AG04450 (cell line): ENCODE measurements around the gene GPC4. TPM values are rescaled to one million over a fixed set of nuclear protein-coding genes. Genes with fewer than 3 reads are reported as not detected.

ENCODE experiments used
- CTCF ChIA-PET: fragments of 300-600, 350-600 bp; formaldehyde crosslinking; extraction: SDS; loops from one replicate; lab custom pipeline; 2022; ENCODE audit warnings: antibody characterized with exemption, inconsistent platforms; lab: Charles Lee
- POLR2A ChIA-PET: fragments of 350-600 bp; formaldehyde crosslinking; extraction: SDS; loops from one replicate; lab custom pipeline; 2021; ENCODE audit warnings: antibody characterized with exemption, inconsistent platforms; lab: Yijun Ruan, JAX
- DNase-seq: peaks from one replicate; pipeline ENCODE4 v3.0.0-alpha.2; 2011; ENCODE audit warnings: low read depth, low spot score
- H3K27ac ChIP-seq: one replicate; pipeline ENCODE4 v1.5.1; 2012; ENCODE audit warnings: low read depth, low read length, control low read depth
- H3K27me3 ChIP-seq: one replicate; pipeline ENCODE4 v1.6.0; 2012; ENCODE audit warnings: low read length; ENCODE audit not compliant: control insufficient read depth, insufficient read depth
- H3K4me3 ChIP-seq: 2 replicates; pipeline ENCODE4 v1.5.1; 2011; ENCODE audit warnings: mild to moderate bottlenecking, low read depth, low read length, control low read depth
- H3K9me3 ChIP-seq: 2 replicates; pipeline ENCODE4 v1.5.1; 2012; ENCODE audit warnings: low read length; ENCODE audit not compliant: control insufficient read depth, insufficient read depth
- polyA plus RNA-seq: library from polyadenylated mRNA; depleted of rRNA; stranded (reverse); fragments of >200 nt; gene quantifications from 2 replicates; pipeline ENCODE4 v1.2.3, GENCODE V29; 2011
- TF ChIP-seq, protein P1 (sequence below): IDR thresholded peaks from 2 replicates; pipeline ENCODE4 v1.5.1; 2011; ENCODE audit warnings: low read depth, low read length, control low read depth, inconsistent platforms

Gene GPC4
- polyA plus RNA-seq, 1 experiment = 0.04 TPM

DNA sequence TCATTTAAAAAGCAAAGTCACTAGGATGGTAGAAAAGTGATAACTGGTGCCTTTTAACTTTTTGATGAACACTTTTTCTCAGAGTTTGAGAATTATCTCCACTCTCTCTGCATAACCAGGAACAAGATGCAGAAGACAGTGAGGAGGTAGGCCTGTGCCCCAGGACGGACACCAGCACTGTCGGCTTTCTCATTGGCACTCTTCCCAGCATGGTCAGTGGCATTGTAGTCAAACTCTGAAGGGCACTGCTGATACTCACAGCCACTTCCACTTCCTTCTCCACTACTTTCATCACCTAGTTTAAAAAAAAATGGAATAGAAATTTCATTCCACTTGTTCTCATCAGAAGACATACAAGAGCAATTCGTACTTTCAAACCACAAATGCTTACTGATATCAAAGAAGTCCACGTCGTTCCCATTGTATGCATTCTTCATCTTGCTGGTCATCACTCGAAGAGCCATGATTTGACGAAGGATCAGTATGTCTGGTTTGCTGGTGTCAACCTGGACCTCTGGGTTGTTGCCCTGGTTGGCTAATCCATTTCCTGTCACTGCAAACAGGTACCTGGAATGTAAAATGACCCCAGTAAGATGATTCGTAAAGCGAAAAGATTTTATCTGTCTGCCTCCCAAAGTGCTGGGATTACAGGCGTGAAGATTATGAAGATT, 112.4 kb downstream of the GPC4 start:
- Histone ChIP-seq H3K27me3 (no peaks in the 10 kb centered on the region), H3K27ac (no peak overlapping the region), H3K4me3 (no peak overlapping the region), H3K9me3 (no peaks in the 10 kb centered on the region)
- ChIA-PET POLR2A (no interaction called here), CTCF (no interaction called here)
- TF ChIP-seq, protein P1, sequence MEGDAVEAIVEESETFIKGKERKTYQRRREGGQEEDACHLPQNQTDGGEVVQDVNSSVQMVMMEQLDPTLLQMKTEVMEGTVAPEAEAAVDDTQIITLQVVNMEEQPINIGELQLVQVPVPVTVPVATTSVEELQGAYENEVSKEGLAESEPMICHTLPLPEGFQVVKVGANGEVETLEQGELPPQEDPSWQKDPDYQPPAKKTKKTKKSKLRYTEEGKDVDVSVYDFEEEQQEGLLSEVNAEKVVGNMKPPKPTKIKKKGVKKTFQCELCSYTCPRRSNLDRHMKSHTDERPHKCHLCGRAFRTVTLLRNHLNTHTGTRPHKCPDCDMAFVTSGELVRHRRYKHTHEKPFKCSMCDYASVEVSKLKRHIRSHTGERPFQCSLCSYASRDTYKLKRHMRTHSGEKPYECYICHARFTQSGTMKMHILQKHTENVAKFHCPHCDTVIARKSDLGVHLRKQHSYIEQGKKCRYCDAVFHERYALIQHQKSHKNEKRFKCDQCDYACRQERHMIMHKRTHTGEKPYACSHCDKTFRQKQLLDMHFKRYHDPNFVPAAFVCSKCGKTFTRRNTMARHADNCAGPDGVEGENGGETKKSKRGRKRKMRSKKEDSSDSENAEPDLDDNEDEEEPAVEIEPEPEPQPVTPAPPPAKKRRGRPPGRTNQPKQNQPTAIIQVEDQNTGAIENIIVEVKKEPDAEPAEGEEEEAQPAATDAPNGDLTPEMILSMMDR = no peak
- DNase-seq = no peak

DNA sequence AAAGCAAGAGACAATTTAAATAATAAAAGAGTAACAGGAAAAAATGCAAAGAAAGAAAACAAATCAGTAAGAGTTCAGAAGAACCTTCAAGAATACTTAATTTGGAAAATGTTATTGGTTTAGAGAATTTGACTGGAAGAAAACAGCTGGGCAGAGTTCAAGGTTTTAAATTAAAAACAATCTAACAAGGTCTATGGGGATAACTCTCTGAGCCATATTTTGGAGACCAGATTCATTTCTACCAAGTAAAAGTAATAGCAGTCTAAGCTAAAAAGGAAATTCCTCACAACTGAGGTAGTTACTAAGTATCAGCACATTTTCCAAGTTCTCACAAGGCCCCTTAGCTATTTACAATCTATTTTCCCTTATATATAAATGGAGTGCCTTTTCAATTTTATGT, 114.7 kb downstream of the GPC4 start:
- DNase-seq = no peak
- Histone ChIP-seq H3K9me3 (no peaks in the 10 kb centered on the region), H3K27ac (no peak overlapping the region), H3K27me3 (no peaks in the 10 kb centered on the region), H3K4me3 (no peak overlapping the region)
- TF ChIP-seq, protein P1 = no peak
- ChIA-PET POLR2A (no interaction called here), CTCF (no interaction called here)

DNA sequence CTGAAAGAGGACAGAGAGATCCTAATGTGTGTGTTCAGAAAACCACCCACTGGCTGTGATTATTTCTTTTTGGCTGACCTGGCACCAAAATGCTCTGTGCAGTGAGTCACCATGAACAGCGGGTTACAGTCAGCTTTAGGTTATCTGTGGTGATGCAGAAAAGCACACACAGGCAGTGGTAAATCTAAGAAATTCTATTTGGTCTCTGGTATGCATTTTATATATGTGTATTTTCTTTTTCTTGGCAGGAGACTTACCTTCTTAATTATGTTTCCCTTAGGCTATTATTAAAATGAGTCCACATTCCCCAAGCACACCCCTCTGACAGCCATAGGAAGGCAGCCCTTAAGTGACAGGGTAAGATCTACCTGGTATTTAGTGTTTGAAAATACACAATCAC, 118.0 kb downstream of the GPC4 start:
- CTCF ChIA-PET = interaction anchor here (0.7 kb wide), 1 partner anchor 20 kb away, joined by 6 read pairs; no protein-coding TSS in a partner anchor
- TF ChIP-seq, protein P1 = no peak
- POLR2A ChIA-PET = no interaction called here
- DNase-seq = peak; percentile 21
- Histone ChIP-seq H3K4me3 (no peak overlapping the region), H3K27me3 (no peaks in the 10 kb centered on the region), H3K27ac (no peak overlapping the region), H3K9me3 (no peaks in the 10 kb centered on the region)

DNA sequence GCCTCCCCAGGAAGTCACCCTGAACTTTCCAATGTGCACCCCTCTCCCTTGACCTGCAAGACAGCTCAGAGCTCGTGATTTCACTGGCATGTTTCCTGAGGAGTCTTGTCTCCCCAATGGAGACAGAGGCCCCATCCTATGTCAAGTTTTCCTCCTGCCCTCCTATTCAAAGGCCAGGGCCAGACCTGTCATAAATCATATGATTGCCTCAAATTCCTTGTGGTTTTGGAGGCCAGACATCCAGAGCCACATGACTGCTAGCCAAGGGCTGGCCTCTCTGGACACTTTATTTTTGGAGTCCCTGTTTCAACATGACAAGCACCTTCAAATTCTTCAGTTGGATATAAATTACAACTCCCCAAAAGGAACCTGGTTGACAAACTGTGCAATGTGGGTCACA, 121.2 kb downstream of the GPC4 start:
- no peak overlapping the region for H3K27ac ChIP-seq
- H3K9me3 ChIP-seq = no peaks in the 10 kb centered on the region
- H3K27me3 ChIP-seq = no peaks in the 10 kb centered on the region
- ChIA-PET POLR2A (no interaction called here), CTCF (no interaction called here)
- TF ChIP-seq, protein P1 = no peak
- H3K4me3 ChIP-seq = no peak overlapping the region
- DNase-seq = no peak

DNA sequence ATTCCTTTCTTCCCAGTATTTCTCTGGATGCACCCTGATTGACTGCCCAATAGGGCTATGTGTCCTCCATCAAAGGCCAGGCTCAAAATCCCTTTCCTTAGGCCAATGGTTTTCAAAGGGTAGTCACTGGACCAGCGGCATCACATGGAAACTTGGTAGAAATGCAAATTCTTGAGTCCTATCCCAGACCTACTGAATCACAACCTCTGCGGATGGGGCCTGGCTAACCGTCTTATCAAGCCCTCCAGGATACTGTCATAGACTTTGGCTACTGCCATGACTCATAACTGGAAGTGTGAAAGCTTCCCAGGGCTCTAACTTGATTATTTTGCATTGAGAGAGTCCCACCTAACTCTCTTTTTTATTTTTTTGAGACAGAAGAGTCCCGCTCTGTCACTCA, 125.2 kb downstream of the GPC4 start:
- ChIA-PET POLR2A (no interaction called here), CTCF (no interaction called here)
- Histone ChIP-seq H3K9me3 (no peaks in the 10 kb centered on the region), H3K4me3 (no peak overlapping the region), H3K27ac (no peak overlapping the region), H3K27me3 (no peaks in the 10 kb centered on the region)
- DNase-seq = no peak
- TF ChIP-seq, protein P1 = no peak
